Stimulated activated CD8-positive, alpha-beta memory T cell treated with anti-CD3 and anti-CD28 coated beads, Interleukin-7, amount 100 ng/mL, for 1 hour (primary cell): Measurements from ENCODE around the gene KRI1.
A peak's percentile ranks its signal among the peaks of the same experiment; 100 is the strongest.
"Not testable (repeated sequence)": the region's sequence is repeated elsewhere in the genome, so short reads cannot be mapped to it uniquely, and the experiment has no call there.

Experiments
- DNase-seq, 2 donors: peaks; one replicate each; pipeline ENCODE4 v3.0.0-alpha.2; 2020; ENCODE audit warnings: low read depth in 2 of 2

The KRI1 gene

GRCh38 chr19:10550336-10550735, 15.5 kb downstream of the KRI1 start:
- no peak for DNase-seq

- no peak for DNase-seq
These were observed 16.1 kb downstream of the KRI1 start for GRCh38 chr19:10549733-10550132.

- no peak for DNase-seq
These were observed 17.0 kb downstream of the KRI1 start for GRCh38 chr19:10548746-10549276.

- DNase-seq = no peak
These were observed 19.0 kb downstream of the KRI1 start for GRCh38 chr19:10546817-10547216.

- no peak for DNase-seq
These were observed 21.0 kb downstream of the KRI1 start for GRCh38 chr19:10544753-10545251.

GRCh38 chr19:10544242-10544752, 21.5 kb downstream of the KRI1 start:
- DNase-seq = no peak

- peak; percentile 54 to 68 for DNase-seq
These were observed 22.2 kb downstream of the KRI1 start, which contains the start of gene ATG4D for GRCh38 chr19:10543420-10544241. TSS of gene ATG4D (plus strand) at chr19:10543904. CDS start at chr19:10544091, 187 bp downstream.

GRCh38 chr19:10543059-10543419, 22.8 kb downstream of the KRI1 start:
- no peak for DNase-seq

GRCh38 chr19:10539016-10539415, 26.8 kb downstream of the KRI1 start:
- DNase-seq = not testable (repeated sequence)

GRCh38 chr19:10538204-10538983, 27.4 kb downstream of the KRI1 start:
- no peak for DNase-seq

GRCh38 chr19:10537668-10538067, 28.1 kb downstream of the KRI1 start:
- no peak for DNase-seq

GRCh38 chr19:10535613-10536012, 30.2 kb downstream of the KRI1 start:
- no peak for DNase-seq

GRCh38 chr19:10533646-10534386, 32.0 kb downstream of the KRI1 start:
- no peak for DNase-seq

- DNase-seq = no peak
These were observed 33.4 kb downstream of the KRI1 start for GRCh38 chr19:10532457-10532856.

GRCh38 chr19:10526887-10527286, 38.9 kb downstream of the KRI1 start:
- not testable (repeated sequence) for DNase-seq

- no peak for DNase-seq
These were observed 40.2 kb downstream of the KRI1 start for GRCh38 chr19:10525636-10526035.

- no peak for DNase-seq
These were observed 42.6 kb downstream of the KRI1 start for GRCh38 chr19:10523135-10523636.

GRCh38 chr19:10521461-10522171, 44.2 kb downstream of the KRI1 start:
- no peak for DNase-seq

- DNase-seq = no peak
These were observed 45.0 kb downstream of the KRI1 start for GRCh38 chr19:10520652-10521318.

GRCh38 chr19:10519421-10519820, 46.4 kb downstream of the KRI1 start:
- DNase-seq = no peak
